PC-9 (cell line): ENCODE measurements around the gene MUS81.

Experiments
- EZH2 ChIP-seq: fragments of 200-600 bp; sonication (generic); IDR thresholded peaks from 2 replicates; pipeline ENCODE4 v1.8.0; 2017; ENCODE audit warnings: antibody characterized with exemption, low read depth
- TF ChIP-seq, protein P1 (sequence below): fragments of 200-600 bp; sonication (generic); conservative IDR thresholded peaks from 2 replicates; pipeline ENCODE4 v1.6.1; 2017; ENCODE audit warnings: mixed run types, antibody characterized with exemption, mild to moderate bottlenecking, moderate library complexity

DNA sequence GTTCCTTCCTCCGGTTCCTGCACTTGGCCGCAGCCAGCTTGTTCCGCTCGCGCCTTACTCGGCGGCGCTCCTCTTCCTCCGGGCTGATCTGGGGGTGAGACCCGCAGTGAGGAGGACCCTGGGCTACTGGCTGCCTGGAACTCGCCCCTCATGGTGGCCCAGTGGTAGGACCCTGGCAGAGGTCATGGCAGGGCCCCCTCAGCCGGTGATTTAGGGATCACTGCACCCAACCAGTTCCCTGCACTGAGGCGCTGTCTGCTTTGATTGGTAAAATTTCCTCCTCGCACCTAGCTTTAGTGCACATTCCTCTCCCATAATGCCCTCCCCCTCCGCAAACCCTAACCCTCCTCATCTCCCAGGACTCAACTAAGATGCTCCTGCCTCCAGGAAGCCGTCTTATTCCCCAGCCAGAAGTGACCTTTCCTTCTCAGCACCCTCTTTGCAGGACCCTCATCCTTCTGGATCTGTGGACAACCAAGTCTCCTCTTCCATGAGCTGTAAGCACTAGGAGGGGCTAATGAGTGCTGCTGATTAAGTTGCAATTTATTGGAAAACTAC is 33.9 kb downstream of the MUS81 start:
- TF ChIP-seq, protein P1, sequence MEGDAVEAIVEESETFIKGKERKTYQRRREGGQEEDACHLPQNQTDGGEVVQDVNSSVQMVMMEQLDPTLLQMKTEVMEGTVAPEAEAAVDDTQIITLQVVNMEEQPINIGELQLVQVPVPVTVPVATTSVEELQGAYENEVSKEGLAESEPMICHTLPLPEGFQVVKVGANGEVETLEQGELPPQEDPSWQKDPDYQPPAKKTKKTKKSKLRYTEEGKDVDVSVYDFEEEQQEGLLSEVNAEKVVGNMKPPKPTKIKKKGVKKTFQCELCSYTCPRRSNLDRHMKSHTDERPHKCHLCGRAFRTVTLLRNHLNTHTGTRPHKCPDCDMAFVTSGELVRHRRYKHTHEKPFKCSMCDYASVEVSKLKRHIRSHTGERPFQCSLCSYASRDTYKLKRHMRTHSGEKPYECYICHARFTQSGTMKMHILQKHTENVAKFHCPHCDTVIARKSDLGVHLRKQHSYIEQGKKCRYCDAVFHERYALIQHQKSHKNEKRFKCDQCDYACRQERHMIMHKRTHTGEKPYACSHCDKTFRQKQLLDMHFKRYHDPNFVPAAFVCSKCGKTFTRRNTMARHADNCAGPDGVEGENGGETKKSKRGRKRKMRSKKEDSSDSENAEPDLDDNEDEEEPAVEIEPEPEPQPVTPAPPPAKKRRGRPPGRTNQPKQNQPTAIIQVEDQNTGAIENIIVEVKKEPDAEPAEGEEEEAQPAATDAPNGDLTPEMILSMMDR = no peak
- TF ChIP-seq EZH2 = no peak
